ENCODE data around the gene HDAC4.

- TF ChIP-seq GATA2 (IDR thresholded peaks at IDR 0.05; ENCODE audit: low read depth, low read length) (no peak), GATA3 (IDR thresholded peaks at IDR 0.05; ENCODE audit: low read depth, low read length) (no peak)
Observed at GRCh38 chr2:239132156-239132709, 268.6 kb downstream of the HDAC4 start.

Measured in SH-SY5Y (cell line).